ENCODE results near the gene PTTG1IP.

The PTTG1IP gene

GRCh38 chr21:44889625-44890337, 16.3 kb upstream of the PTTG1IP start:
- Histone ChIP-seq H3K36me3 (no peaks in the 10 kb centered on the region), H3K4me1 (no peaks in the 10 kb centered on the region), H3K4me3 (ENCODE audit: low read depth, low read length) (no peak overlapping the region), H3K9me3 (no peaks in the 10 kb centered on the region), H3K27me3 (0 out of 2 replicates have a peak, but pooled peaks cover 3% of the 10 kb centered on the region)
- peak; percentile 6 for DNase-seq
- TF ChIP-seq, protein P1, sequence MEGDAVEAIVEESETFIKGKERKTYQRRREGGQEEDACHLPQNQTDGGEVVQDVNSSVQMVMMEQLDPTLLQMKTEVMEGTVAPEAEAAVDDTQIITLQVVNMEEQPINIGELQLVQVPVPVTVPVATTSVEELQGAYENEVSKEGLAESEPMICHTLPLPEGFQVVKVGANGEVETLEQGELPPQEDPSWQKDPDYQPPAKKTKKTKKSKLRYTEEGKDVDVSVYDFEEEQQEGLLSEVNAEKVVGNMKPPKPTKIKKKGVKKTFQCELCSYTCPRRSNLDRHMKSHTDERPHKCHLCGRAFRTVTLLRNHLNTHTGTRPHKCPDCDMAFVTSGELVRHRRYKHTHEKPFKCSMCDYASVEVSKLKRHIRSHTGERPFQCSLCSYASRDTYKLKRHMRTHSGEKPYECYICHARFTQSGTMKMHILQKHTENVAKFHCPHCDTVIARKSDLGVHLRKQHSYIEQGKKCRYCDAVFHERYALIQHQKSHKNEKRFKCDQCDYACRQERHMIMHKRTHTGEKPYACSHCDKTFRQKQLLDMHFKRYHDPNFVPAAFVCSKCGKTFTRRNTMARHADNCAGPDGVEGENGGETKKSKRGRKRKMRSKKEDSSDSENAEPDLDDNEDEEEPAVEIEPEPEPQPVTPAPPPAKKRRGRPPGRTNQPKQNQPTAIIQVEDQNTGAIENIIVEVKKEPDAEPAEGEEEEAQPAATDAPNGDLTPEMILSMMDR (IDR thresholded peaks at IDR 0.05; ENCODE audit: low read depth, low read length) = no peak

DNA sequence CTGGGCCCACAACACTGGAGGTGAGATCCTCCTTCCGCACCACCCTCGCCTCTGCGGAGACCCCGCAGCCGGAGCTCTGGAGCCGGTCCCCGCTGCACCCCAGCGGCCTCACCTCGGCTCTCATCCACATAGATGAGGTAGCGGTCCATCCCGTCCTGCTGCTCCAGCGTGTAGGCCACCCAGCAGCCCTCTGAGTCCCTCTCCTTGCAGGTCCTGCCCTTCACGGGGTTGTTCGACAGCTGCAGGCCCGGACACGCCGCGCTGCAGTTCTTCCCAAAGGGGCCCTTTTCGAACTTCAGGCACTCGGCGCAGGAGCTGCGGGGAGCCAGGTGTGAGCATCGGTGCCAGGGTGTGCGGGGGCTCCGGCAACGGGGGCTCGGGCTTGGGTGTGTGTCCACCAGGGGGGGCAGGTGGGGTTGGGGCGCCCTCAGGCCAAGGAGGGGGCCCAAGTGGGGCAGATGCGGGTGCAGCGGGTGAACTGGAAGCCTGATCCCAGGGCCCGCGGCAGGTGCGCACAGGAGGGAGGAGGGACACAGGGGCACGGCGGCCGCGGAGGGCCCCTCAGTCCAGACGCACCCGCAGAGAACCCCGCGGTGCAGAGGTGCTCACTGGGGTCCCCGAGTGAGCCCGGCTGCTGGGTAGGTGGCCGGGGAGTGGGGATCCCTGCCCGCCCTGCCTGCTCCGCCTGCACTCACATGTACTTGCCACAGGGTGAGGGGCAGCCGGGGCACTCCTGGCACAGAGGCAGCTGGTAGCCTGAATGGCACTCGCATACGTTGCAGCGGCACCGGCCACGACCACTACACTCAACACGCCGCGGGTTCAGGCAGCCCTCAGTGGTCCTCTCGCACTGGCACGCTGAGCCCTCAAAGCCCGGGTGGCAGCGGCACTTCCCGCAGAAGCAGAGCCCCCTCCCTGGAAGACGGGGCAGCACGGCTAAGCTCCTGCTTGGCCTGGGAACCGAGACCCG, 15.4 kb upstream of the PTTG1IP start:
- Histone ChIP-seq H3K9me3 (no peaks in the 10 kb centered on the region), H3K4me3 (ENCODE audit: low read depth, low read length) (no peak overlapping the region), H3K36me3 (no peaks in the 10 kb centered on the region), H3K4me1 (no peaks in the 10 kb centered on the region), H3K27me3 (0 out of 2 replicates have a peak, but pooled peaks cover 3% of the 10 kb centered on the region)
- peak; percentile 11 for DNase-seq
- TF ChIP-seq, protein P1 (IDR thresholded peaks at IDR 0.05; ENCODE audit: low read depth, low read length) = no peak

- Histone ChIP-seq H3K4me1 (no peaks in the 10 kb centered on the region), H3K9me3 (no peaks in the 10 kb centered on the region), H3K27me3 (0 out of 2 replicates have a peak, but pooled peaks cover under 1% of the 10 kb centered on the region), H3K4me3 (ENCODE audit: low read depth, low read length) (no peak overlapping the region), H3K36me3 (no peaks in the 10 kb centered on the region)
- TF ChIP-seq, protein P1 (IDR thresholded peaks at IDR 0.05; ENCODE audit: low read depth, low read length) = no peak
- DNase-seq = no peak
Measured at GRCh38 chr21:44887807-44888580, 14.5 kb upstream of the PTTG1IP start.

GRCh38 chr21:44887126-44887806, 13.8 kb upstream of the PTTG1IP start:
- Histone ChIP-seq H3K36me3 (no peaks in the 10 kb centered on the region), H3K4me3 (ENCODE audit: low read depth, low read length) (no peak overlapping the region), H3K9me3 (no peaks in the 10 kb centered on the region), H3K27me3 (no peaks in the 10 kb centered on the region), H3K4me1 (no peaks in the 10 kb centered on the region)
- TF ChIP-seq, protein P1 (IDR thresholded peaks at IDR 0.05; ENCODE audit: low read depth, low read length) = no peak
- no peak for DNase-seq

DNA sequence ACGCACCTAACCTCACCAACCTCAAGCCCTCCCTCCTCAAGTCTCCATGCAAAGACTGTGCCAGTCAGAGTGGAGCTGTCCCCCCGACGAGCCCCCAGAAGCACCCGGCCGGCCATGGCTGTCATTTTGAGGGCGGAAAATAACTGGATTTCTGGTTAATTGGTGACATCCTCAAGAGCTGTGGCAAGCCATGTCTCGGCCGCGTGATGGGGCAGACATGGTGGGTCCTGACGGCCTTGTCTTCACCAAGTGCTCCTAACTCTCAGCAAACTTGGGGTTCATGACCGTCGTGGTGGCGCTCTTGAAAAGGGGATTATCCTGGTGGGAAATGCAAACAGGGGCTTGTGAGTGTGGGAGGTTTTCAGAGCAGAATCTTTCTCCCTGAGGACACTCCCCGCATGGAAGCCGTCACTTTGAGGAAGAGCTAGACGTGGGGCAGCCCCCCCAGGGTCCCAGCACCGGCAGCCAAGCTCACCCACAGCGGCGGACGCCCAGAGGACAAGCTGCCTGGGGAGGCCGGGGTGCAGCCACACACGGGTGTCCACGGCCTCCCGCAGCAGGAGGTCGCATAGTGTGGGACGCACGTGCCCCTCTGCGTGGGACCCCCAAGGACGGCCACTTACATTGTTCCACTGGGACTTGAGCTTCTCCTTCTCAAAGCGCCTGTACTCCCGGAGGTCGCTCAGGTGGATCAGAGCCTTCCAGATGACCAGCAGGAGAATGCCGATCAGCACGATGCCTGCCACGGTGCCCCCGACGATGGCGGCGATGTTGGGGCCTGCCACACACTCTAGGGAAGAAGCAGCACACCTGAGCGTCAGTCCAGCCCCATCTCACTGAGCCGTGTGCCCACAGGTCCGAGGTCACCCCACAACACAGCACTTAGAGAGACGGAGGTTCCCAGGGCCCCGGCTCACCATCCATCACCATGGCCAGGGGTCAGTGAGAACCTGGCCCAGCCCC, 12.9 kb upstream of the PTTG1IP start:
- TF ChIP-seq, protein P1 (IDR thresholded peaks at IDR 0.05; ENCODE audit: low read depth, low read length) = no peak
- no peak overlapping the region for H3K4me3 ChIP-seq (ENCODE audit: low read depth, low read length)
- H3K4me1 ChIP-seq = no peaks in the 10 kb centered on the region
- H3K36me3 ChIP-seq = no peaks in the 10 kb centered on the region
- H3K27me3 ChIP-seq = no peaks in the 10 kb centered on the region
- H3K9me3 ChIP-seq = no peaks in the 10 kb centered on the region
- DNase-seq = no peak

All from BE2C (cell line).